ENCODE results near the gene FRA10AC1.
"Not testable (repeated sequence)": the region's sequence is repeated elsewhere in the genome, so short reads cannot be mapped to it uniquely, and the experiment has no call there.

The FRA10AC1 gene

DNA sequence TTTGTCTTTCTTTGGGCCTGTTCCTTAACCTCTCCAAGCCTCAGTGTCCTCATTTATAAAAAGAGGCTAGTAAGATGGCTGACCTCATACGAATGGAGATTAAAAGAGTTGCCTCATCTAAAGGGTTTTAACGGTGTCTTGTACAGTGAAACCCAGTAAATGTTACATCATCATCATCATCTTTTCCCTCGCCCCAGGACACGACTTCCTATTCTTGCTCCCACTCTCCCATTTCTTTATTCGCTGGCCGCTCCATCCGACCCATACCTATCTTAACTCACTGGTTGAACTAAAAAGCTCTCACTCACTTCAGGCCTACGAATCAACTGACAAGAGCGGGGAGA lies 554 bp downstream of the FRA10AC1 start:
- DNase-seq: peak; percentile 45

DNA sequence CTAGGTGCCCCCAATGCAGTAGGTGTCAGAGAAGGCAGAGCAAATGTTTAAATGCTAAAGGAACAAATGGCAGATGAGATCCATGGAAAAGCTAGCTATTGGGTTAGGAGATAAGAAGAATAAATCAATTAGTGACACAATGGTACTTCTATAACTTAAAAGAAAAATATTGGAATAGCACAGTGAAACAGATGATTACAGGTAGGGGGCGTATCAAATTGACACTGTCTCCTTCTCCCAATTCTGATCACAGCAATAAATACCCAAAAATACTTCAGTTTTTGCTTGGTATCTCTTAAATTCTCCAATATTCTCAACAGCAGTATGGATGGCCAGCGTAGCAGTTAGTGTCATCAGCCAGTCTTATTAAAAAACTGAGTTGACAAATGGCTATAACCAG lies 5.2 kb downstream of the FRA10AC1 start:
- DNase-seq: no peak

DNA sequence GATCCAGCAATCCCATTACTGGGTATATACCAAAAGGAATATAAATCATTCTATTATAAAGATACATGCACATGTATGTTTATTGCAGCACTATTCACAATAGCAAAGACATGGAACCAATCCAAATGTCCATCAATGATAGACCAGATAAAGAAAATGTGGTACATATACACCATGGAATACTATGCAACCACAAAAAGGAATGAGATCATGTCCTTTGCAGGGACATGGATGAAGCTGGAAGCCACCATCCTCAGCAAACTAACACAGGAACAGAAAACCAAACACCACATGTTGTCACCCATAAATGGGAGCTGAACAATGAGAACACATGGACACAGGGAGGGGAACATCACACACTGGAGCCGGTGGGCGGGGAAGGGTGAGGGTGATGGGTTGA lies 5.8 kb downstream of the FRA10AC1 start:
- not testable (repeated sequence) for DNase-seq

DNA sequence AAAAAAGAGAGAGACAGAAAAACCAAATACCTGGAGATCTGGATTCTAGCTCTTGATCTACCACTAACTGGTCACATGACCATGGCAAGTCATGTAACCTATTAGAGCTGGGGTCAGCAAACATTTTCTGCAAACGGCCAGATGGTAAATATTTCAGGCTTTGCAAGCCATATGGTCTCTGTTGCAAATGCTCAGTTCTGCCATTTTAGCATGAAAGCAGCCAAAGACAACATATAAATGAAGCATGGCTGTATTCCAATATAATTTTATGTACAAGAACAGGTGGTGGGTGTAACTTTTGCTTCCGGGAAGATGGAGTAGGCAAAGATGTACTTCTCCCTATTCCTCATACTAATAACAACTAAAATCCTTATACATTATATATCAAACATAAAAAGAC lies 6.7 kb downstream of the FRA10AC1 start:
- DNase-seq: no peak

DNA sequence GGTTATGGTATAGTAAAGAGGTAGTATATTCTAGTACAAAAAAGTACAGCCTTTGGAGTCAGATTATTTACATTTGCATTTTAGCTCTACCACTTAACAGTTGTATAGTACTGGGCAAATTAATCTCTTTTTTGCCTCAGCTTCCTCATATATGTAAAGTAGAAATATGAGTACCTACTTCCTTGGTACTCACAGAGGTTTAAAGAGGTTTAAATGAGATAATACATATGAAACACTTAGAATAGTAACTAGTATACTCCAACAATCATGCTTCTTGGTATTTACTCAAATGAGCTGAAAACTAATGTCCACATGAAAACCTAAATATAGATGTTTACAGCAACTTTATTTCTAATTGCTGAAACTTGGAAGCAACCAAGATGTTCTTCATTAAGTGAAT lies 14.7 kb downstream of the FRA10AC1 start:
- DNase-seq: no peak

DNA sequence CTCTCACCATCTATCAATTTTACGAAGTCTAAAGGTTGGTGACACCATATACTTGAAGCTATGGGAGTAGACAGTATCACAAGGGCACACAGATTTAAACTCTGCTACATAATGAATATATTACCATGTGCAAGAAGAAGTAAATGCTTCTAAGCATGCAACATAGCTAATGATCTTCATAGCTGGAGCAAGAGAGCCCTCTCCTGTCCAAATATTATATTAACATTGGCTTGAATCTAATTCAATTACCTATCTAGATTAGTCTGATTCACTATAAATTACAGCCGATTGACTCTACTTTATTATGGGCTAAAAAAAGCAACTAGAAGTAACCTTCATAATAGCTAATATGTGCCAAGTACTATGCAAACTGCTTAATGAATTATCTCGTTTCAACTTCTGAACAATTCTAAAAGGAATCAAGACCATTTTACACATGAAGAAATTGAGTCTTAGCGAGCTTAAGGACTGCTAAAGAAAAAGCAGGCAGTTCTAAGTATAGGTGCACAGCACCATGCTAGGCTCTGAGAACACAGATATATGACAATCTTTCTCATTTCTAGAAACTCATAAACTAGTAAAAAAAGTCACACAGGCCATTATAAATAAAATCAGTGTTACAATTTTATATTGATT lies 21.9 kb downstream of the FRA10AC1 start:
- no peak for DNase-seq

DNA sequence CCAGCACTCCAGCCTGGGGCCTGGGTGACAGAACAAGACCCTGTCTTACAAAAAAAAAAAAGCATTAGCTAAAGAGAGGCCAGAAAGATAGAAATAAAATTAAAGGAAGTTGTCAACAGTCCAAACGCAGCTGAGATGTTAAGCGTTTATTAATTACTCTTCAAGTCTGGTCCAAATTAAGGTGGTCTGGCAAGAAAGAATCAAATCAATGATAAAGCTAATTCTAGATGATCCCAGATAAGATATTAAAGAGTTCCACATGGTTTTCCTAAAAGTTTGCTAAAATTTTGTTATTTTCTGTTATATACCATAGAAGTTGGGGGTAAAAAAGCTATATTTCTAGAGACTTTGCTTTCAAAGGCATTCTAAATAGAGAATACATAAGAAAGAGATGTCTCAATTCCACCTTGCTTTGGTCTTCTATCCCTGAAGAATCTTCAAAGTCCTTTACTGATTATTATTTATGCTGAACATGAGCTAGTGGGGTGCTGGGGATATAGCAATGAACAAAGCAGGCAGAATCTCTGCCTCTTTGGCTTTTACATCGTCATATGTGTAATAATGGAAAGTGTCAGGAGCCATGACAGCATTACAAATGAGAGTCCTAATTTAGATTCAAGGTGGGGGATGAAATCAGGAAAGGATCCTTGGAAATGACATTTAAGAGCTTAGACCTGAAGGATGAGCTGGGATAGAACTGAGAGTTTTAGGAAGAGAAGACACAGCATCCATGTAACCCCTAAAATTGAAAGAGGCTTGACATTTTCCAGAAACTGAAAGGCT lies 23.4 kb downstream of the FRA10AC1 start:
- DNase-seq: no peak

DNA sequence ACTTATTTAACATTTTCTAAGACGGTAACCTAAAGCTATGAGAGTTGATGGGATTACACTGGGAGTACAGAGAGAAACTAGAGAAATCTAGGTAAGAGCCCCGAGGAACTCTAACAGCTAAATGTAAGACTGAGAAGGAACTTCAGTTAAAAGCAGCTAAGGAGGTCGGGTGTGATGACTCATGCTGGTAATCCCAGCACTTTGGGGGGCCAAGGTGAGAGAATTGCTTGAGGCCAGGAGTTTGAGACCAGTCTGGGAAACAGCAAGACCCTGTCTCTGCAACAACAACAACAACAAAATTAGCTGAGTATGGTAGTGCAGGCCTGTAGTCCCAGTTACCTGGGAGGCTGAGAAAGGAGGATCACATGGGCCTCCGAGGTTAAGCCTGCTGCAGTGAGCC lies 24.0 kb downstream of the FRA10AC1 start:
- no peak for DNase-seq

DNA sequence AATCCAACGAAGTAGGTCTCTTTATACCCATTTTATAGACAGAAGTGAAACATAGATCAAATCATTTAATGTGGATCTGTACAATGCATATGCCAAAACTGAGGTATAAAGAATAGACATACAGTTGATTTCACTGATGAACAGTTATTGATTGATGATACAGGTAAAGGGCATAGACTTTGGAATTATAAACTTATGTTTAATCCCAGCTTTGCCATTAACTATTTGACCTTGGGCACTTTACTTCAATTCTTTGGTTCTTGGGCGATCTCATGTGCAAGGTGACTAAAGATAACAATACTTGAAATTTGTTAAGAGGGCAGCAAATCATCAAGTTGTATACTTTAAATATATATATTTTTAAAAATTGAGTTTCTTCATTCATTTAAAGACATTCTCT lies 28.6 kb downstream of the FRA10AC1 start:
- DNase-seq: no peak

DNA sequence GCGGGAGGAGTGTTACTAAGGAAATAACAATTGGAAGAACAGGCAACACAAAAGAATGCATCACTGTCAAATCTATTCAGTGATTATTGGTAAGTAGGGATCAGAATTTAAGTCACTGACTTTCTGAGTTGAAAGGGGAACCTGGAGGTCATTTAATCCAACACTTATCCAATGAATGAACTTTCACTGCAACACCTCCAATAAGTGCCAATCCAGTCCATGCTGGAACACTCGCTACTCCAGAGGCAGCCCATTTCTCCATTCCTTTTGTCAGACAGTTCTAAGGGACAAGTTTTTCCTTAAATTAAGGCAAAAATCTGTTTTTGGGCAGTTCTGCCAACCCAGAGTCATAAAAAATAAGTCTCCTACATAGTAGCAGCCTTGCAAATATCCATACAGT lies 29.5 kb downstream of the FRA10AC1 start:
- DNase-seq: no peak

DNA sequence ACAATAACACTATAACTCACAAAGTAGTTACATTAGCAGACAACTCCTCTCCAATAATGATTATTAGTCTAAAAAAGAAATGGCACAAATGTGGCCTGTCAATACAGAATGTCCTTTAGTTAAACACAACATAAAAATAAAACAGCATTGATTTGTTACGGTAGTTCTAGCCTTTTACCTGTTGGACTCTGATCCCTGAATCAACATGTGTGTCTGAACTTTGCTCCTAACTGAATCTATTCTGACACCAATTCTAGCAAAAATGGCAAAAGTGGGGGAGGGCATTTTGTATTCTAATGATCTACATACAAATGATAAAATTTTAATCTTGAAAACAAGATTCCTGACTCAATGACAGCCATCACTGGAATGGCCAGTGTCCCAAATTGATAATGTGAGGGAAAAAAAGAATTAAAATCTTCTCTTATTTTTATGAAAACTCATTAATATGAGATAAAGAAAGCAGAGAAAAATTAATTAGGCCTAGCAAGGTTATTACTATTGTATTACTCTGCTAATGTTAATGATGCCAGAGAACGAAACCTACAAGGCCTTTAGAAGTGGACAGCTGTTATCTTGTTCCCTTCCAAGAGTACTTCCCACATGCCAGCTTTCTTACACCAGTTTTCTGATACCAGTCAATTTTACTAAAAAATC lies 30.2 kb downstream of the FRA10AC1 start:
- DNase-seq: no peak

DNA sequence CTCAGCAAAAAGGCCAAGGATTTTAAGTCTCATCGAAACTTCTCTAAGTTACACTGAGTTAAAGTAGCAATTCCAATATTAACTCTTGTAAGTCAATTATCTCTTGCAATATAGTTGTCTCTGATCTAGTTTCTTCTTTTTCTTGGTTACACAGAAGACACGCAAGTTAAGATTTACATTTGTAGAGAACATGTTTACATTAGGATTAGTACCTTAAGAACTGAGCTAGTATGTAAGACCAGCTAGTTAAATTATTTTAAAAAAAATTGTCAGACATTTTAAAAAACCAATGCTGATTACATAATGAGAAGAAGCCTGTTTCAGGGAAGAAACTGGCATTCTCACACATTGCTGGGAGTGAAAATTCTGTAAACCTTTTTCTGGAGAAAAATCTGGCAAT lies 31.4 kb downstream of the FRA10AC1 start:
- no peak for DNase-seq

DNA sequence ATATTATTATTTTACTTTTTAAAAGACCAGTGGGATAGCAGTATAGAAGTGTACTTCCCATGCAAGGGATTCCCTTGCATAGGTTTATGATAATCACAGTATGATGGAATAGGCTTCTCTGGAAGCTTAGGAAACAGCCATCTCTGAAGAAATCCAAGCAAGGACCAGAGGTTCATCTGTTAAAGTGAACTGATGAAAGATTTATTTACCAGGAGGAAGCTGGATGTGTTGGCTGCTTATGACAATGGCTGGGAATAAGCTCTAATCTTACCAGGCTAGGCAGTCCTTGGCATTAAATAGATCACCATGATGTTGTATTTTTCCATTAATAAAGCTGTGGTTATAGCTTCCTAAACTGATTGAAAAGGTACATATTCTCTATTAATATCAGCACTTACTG lies 32.0 kb downstream of the FRA10AC1 start:
- no peak for DNase-seq

DNA sequence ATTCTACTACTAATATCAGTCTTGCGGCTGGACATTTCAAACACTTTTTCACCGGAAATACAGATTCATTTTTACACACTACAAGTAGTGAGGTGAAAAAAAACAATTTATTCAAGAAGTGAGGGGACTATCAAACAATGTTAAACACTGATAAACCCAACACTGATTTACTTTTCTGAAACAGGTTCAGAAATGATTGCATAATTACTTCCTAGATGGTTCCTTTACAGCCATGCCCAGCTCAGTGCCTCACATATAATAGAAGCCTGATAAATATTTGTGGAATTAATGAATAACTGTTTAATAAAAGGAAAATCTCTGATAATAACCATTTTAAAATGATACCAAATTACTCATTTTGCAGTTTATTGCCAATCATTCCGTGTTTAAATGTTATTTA lies 34.6 kb downstream of the FRA10AC1 start:
- DNase-seq: no peak

DNA sequence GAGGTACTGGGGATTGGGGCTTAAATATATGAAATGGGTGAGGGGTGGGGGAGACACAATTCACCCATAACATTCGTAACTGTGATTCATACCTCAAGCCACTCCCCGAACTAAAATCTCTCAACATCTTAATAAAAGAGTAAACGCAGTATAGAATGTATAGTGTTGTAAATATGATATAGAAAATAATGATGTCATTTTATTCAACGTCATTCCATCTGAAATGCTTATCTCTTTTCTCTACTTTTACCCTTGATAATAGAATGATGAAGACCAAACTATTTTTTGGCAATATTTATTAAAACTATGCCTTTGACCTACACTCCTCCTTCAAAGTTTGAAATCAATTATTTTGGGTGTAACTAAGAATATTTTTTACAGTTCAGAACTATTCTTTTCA lies 36.4 kb downstream of the FRA10AC1 start:
- no peak for DNase-seq

DNA sequence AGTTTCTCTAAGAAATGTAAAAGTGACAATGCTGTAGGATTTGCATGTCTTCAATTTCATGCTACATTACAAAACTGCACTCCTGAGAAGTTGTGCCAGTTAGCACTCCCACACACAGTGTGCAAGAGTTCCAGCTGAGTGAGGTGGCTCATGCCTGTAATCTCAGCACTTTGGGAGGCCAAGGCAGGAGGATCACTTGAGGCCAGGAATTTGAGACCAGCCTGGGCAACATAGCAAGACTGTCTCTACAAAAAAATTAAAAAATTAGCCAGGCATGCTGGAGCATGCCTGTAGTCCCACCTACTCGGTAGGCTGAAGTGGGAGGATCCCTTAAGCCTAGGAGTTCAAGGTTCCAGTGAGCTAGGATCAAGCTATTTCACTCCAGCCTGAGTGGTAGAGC lies 44.6 kb downstream of the FRA10AC1 start:
- no peak for DNase-seq

DNA sequence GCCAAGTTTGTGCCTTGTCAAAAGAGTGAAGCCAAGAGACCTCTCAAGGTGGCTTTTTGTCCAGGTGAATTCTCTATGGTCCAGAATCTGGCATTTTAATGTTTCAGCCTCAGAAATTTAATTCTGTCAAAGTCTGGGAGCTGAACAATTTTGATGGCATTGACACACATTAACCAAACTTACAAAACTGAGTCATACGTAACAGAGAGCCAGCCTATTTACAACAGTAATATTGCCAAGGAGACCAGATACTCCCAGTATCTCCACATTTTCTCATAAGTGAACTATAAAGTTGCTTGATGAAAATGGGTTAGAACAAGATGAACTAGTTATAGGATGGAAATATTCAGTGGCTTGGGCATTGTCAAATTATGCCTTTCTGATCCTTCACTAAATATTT lies 46.2 kb downstream of the FRA10AC1 start:
- no peak for DNase-seq

DNA sequence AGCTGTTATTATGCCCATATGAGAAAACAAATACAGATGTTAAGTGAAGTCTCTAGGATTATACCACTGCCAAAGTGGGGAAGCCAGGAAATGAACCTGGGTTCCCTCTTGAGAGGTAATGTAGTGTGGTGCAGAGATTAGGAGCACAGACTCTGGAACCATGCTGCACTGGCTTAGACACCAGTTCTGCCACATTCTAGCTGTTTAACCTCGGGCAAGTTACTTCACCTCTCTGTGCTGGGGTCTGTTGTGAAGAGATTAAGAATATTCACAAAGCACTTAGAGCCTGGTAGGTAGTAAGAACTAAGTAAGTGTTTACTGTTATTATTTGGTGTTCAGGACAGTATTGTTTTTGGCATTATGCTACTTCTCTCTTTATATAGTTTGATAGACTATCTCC lies 48.2 kb downstream of the FRA10AC1 start:
- DNase-seq: no peak

DNA sequence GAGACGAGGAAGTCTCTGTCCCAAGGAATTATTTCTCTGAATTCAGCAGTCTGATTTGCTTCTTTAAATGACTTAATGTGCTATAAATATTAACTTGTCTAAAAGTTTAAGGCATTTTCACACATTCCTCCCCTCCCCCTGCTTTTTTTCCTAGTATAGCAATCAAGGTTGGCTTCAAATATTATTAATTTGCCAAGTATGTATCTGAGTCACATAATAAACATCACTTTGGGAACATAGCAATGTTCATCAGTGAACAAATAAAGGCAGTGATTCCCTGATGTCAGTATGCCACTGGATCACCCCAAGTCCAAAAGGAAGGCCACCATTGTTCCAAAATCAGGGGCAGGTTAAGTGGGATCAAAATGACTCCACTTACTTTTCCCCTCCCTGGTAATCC lies 49.5 kb downstream of the FRA10AC1 start:
- DNase-seq: no peak

DNA sequence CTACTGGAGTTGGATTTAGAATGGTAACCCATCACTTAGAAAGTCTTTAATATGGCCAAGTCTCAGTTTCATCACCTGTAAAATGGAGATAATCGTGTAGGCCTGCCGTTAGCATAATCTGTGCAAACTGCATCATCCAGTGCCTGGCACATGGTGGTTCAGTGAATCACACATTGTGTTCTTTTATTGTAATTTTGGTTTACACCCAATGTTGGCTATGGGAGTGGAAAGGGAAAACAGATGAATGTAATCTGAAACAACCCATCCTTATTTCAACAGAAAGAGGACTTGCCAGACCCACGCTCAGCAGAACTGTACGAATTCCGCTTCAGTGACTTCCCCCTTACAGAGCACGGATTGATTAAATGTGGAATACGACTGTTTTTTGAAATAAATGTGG lies 62.6 kb downstream of the FRA10AC1 start:
- DNase-seq: no peak

DNA sequence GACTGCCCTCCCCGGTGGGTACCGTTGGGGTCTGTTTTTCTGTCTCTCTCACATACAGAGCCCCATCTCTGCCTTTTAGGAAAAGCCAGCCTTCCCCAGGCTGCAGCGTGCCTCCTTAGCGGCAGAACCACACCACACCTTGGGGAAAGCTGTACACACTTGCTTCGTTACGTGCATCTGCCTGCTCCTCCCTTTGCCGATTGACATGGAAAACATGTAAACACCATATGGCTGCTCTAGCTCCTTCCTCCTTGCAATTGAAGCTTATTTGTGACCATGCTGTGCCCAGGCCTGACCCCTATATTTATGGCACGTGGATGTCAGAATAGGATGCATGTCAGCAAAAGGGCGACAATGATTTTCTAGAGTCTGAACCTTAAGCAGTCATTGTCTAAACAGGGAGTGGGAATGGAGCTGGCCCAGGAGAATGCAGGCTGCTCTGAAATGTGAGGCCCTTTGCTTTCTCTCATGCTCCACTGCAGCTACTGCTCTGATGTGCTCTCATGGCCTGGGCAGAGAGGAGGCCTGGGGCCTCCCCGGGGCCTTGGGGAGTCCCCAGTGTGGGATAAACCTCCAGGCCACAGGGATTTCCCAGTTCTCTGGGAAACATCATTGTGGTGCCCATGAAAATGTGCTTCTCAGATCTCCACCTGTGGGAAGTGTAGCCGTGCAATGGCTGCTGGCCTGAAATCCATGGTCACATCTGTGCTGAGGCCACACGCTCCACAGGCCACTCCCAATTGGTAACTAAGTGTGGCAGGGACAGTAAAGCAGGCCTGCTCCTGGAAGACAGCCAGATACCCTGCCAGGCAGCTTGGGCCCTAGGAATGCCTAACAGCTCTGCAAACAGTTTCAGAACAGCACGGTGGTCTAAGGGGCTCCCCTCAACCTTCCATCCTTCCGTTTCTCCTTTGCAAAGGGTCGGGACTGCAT lies 71.5 kb downstream of the FRA10AC1 start:
- DNase-seq: no peak

DNA sequence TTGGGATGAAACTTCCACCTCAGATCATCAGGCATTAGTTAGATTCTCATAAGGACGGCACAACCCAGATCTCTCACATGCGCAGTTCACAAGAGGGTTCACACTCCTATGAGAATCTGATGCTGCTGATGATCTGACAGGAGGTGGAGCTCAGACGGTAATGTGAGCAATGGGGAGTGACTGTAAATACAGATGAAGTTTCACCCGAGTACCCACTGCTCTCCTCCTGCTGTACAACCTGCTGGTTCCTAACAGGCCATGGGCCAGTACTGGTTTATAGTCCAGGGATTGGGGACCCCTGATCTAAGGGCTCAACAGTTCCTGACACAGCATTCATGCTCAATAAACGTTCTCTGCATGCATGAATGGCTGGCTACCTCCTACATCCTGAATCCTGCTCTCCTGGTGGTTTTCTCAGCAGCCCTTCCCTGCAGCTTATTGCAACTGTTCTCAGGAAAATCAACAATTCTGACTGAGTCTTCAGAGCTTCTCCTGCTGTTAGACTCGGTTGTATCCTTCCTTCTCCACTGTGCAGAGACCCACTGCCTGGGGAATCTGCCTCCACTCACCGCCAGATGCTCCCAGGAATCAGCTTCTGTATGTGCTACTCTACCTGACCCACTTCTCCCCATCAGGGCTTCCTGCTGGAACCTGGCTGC lies 72.6 kb downstream of the FRA10AC1 start:
- no peak for DNase-seq

DNA sequence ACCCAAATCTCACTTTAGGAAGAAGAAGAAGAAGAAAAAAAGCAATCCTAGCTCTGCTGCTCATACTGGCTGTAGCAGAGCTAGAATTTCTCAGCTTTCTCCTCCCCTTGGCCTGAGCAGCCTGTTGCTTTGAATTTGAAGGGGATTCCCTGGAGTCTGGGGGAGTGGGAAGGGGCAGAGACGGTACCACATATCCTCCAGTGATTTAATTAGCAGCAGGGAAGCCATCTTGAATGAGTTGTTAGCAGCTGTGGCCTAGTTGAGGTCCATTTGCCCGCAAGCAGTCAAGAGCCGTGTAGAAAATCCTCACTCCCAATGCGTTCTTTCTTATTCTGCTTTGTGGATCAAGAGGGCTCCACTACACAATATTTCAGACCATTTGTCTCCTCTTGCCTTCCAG lies 73.5 kb downstream of the FRA10AC1 start:
- no peak for DNase-seq

Measured in femur (tissue), 1 donor.